Measurements from ENCODE around the gene KRTAP10-11.

The KRTAP10-11 gene

DNA sequence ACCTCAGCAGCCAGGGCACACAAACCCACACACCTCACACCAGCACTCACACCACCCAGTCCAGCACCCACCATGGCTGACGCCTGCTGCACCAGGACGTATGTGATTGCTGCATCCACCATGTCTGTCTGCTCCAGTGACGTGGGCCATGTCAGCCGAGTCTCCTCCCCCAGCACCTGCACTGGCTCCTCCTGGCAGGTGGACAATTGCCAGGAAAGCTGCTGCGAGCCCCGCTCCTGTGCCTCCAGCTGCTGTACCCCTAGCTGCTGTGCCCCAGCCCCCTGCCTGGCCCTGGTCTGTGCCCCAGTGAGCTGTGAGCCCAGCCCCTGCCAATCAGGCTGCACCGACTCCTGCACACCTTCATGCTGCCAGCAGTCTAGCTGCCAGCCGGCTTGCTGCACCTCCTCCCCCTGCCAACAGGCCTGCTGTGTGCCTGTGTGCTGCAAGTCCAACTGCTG is 34.2 kb upstream of the KRTAP10-11 start, which contains the start of gene KRTAP10-8:
KRTAP10-8 (plus strand) TSS at position 51 of the 458 bp plus-strand sequence; CDS start at position 73, 22 bp downstream.
- TF ChIP-seq GATA2 (IDR thresholded peaks at IDR 0.05; ENCODE audit: low read depth, low read length): no peak
- no peak for TF ChIP-seq GATA3 (IDR thresholded peaks at IDR 0.05; ENCODE audit: low read depth, low read length)

DNA sequence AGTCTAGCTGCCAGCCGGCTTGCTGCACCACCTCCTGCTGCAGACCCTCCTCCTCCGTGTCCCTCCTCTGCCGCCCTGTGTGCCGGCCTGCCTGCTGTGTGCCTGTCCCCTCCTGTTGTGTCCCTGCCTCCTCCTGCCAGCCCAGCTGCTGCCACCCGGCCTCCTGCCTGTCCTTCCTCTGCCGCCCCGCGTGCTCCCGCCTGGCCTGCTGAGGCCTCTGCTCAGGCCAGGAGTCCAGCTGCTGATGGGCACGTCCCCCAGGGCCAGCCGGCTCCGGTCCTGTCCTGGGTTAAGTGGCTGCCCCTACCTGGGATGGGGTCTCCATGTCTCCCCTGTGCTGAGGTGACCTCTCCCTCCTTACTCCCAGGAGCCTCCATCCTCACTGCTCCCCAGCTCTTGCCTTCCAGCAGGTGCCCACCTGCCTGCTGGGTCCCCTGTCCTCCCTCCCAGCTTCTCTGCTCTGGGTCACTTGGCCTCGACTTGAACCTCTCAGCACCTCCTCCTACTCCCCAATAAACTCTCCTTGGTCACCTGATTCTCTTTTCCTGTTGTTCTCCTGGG is 33.5 kb upstream of the KRTAP10-11 start:
- no peak for TF ChIP-seq GATA3 (IDR thresholded peaks at IDR 0.05; ENCODE audit: low read depth, low read length)
- TF ChIP-seq GATA2 (IDR thresholded peaks at IDR 0.05; ENCODE audit: low read depth, low read length): no peak

DNA sequence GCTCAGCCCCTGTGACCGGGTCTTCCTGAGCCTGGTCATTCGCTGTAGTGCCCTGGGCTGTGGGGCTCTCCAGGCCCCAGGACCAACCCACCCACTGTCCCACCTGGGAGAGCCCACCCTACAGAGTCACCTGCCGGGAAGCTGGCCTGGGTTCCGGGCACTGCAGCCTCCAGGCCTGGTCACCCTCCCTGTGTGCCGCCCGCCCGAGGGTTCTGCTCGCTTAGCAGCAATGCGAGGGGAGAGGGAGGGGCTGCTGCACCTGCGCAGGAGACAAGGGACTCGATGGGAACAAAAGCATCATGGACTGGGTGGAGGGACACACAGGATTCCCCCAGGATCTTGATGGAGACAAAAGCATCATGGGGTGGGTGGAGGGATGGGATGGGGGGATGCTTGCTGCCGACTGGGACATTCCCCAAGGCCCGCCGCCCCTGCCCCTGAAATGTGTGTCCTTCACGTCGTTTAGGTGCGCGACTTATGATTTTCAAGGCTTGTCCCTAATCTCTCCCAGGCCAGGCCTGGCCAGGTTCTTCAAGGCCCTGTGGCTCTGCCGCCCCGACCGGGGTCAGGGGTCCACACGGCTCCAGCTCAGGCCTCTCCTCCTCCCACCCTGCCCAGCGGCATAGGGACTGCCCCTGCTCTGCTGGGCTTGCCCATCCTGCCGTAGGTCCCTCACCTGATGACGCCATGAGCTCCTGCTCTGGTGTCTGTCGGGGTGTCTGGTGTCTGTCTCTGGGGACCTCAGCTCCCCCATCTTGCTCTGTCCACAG is 32.6 kb upstream of the KRTAP10-11 start:
- TF ChIP-seq GATA2 (IDR thresholded peaks at IDR 0.05; ENCODE audit: low read depth, low read length) (no peak), GATA3 (IDR thresholded peaks at IDR 0.05; ENCODE audit: low read depth, low read length) (no peak)

DNA sequence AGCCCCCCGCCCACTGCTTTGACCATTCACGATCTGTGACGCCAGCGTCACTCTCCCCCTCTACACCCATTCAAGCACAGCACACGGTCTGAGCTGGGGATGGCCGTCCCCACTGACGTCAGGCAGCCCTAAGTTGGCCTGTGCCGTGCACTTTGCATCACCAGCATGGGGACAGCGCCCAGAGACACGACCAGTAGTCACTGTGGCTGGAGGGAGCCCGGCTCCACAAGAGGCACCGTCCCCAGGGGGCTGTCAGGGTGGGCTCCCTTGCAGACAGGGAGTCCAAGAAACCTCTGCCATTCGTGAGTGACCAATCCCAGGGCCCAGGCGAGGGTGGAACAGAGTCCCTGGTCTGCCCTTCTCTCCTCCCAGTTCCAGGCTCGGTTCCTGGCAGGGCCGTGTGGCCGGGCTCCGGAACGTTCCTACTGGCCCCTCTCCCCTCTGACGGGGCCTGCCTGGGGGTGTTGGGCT is 32.0 kb upstream of the KRTAP10-11 start:
- no peak for TF ChIP-seq GATA3 (IDR thresholded peaks at IDR 0.05; ENCODE audit: low read depth, low read length)

DNA sequence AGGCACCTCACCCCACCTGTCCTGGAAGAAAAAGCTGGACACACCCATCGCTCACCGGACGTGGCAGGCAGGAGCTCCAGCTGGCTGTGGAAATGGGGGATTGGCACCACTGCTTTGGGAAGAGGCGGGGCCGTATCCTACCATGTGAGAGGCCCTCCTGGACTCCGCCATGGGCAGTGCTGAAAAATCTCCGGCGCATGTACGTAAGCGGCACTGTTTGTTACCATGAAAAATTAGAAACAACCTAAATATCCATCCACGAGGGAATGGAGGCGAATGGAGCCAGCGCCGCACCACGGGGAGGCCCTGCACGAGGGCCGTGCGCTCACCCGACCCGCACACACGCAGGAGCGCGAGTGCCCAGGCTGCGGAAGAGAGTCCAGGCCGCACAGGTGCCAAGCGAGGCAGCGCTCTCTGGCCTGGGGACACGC is 31.2 kb upstream of the KRTAP10-11 start:
- TF ChIP-seq GATA2 (IDR thresholded peaks at IDR 0.05; ENCODE audit: low read depth, low read length): no peak
- no peak for TF ChIP-seq GATA3 (IDR thresholded peaks at IDR 0.05; ENCODE audit: low read depth, low read length)

DNA sequence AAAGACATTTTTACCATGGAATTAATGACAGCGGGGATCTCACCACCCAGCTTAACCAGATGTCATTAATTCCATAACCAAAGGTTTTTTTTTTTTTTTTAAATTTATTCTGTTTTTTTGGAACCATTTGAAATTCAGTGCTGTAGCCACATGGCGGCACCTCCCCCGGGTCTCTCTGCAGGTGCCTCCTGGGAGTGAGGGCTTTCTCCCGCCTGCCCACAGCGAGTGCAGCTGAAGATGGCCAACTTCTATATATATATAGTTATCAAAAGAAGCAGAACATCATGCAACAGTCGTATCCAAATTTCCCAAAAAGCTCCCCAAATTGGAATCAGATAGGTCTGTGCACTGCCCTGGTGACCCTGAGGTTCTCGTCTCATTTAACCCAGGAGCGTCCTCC is 30.7 kb upstream of the KRTAP10-11 start:
- TF ChIP-seq GATA2 (IDR thresholded peaks at IDR 0.05; ENCODE audit: low read depth, low read length) (no peak), GATA3 (IDR thresholded peaks at IDR 0.05; ENCODE audit: low read depth, low read length) (no peak)

DNA sequence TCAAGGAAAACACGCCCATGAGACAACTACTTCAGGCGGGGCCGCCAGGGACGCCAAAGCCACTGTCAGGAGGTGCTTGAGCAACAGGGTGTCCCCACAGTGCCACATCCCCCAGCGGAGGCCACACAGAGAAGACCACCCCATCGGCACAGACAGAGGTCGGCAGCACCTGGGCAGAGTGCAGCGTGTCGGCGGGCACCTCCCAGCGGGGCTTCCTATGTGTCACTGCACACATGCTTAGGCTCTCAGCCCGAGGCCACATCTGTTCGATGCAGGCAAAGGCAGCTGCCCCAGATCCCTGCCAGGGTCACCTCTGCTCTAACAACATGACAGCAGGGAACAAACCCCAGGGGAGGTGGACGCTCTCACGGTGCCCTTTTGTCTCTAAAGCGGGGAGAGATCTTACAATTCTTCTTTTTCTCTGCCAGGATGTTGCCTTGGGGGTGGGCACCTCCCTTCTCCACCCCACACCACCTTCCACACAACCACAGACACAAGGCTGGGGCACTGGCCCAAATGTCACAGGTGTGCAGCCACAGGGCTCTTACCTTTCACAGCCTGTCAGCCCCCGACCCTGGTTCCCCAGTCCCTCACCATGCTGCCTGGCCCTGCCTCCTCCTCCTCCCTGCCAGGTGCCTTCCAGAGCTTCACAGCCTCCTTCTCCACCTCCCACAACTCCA is 30.2 kb upstream of the KRTAP10-11 start:
- TF ChIP-seq GATA2 (IDR thresholded peaks at IDR 0.05; ENCODE audit: low read depth, low read length) (no peak), GATA3 (IDR thresholded peaks at IDR 0.05; ENCODE audit: low read depth, low read length) (no peak)

DNA sequence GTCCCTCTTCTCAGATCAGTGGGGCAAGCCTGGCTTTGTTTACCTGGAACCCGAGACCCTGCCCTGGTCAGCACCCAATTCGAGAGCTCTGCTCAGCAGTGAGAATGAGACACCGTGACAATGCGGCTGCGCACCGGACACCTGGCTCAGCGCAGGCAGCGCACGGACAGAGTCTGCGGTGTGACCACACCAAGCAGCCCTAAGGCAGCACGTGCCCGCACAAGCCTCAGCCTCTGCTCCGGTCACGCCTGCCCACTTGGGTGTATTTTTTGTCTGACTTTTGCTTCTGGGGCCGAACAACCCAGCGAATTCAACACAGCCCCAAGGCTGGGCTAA is 29.7 kb upstream of the KRTAP10-11 start:
- TF ChIP-seq GATA2 (IDR thresholded peaks at IDR 0.05; ENCODE audit: low read depth, low read length) (no peak), GATA3 (IDR thresholded peaks at IDR 0.05; ENCODE audit: low read depth, low read length) (no peak)

DNA sequence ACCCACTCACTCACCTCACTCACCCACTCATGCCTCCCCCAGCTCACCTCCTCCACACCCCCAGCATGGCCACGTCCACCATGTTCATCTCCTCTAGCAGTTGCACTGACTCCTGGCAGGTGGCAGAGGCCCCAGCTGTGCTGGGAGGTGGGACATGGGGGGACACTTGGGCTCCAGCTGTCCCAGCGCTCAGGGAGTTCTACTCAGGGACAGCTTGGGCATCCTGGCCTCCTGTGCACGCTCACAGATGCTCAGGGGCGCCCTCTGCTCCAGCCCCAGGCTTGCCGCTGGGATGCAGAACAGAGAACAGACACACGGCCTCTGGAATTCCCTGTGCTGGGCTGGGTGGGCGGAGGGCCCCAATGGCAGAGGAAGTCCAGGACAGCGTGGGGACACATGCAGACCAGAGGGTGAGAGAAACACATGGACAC is 29.1 kb upstream of the KRTAP10-11 start:
- TF ChIP-seq GATA3 (IDR thresholded peaks at IDR 0.05; ENCODE audit: low read depth, low read length): no peak
- TF ChIP-seq GATA2 (IDR thresholded peaks at IDR 0.05; ENCODE audit: low read depth, low read length): no peak

DNA sequence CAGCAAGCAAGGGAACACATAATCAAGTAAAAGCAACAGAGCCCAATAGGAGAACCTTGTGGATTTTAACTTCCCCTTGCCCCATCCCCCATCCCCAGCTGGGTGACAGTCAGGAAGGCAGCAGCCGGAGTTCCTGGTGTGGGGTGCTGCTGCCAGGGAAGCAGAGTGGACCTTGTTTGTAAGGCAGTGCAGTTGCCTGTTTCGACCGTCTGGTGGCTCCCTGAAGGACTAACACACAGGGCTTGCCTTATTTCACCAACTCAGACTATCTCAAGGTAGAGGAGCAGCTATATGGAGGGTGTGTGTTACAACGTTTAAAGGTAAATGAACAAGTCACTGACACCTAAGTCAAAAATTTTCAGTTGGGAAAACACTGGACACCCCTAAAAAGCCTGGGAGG is 27.7 kb upstream of the KRTAP10-11 start:
- TF ChIP-seq GATA3 (IDR thresholded peaks at IDR 0.05; ENCODE audit: low read depth, low read length) (no peak), GATA2 (IDR thresholded peaks at IDR 0.05; ENCODE audit: low read depth, low read length) (no peak)

DNA sequence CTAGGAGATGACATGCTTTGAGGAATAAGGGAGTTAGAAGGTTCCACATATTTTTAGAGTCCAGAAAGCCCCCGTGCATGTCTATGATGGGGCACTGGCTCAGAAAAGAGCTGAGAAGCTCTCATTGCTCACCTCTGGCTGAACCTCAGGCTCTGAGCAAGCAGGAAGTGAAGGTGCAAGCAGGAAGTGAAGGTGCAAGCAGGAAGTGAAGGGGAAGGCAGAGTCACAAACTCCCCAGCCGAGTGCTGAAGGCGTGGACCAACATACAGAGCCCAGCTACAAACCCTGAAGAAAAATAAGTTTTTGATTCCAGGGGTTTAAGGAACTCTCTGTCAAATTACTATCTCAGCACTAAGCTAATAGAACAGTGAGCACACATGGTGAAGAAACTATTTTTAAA is 27.3 kb upstream of the KRTAP10-11 start:
- TF ChIP-seq GATA3 (IDR thresholded peaks at IDR 0.05; ENCODE audit: low read depth, low read length) (no peak), GATA2 (IDR thresholded peaks at IDR 0.05; ENCODE audit: low read depth, low read length) (no peak)

DNA sequence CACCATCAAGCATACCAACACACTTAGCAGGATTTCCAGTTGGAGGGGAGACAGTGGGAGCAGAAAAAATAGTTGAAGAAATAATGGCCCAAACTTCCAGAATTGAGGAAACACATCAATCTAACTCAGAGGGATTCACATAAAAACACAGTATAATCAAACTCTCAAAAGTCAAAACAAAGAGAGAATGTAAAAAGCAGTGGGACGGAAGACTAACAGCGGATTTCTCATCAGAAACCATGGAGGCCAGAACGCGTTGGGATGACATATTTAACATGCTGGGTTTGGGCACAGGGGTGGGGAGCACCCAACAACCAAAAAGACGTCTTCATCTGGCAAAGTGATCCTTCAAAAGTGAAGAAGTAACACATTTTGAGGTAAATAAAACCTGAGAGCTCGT is 26.3 kb upstream of the KRTAP10-11 start:
- TF ChIP-seq GATA3 (IDR thresholded peaks at IDR 0.05; ENCODE audit: low read depth, low read length): no peak
- TF ChIP-seq GATA2 (IDR thresholded peaks at IDR 0.05; ENCODE audit: low read depth, low read length): no peak

DNA sequence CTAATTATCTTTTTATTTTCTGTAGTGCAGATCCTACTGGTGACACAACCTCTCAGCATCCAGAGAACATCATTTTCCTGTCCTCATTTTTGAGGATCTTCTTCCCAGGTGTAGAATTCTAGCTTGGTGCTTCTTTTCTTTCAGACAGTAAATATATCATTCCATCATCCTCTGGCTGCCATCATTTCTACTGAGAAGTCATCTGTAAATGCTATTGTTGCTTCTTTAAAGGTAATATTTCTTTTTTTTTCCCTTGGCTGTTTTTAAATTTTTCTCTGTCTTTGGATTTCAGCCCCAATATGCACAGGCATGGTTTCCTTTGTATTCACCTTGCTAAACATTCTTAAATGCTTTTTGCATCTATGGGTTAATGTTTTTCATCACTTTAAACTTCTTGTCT is 22.6 kb upstream of the KRTAP10-11 start:
- TF ChIP-seq GATA3 (IDR thresholded peaks at IDR 0.05; ENCODE audit: low read depth, low read length): no peak
- no peak for TF ChIP-seq GATA2 (IDR thresholded peaks at IDR 0.05; ENCODE audit: low read depth, low read length)

DNA sequence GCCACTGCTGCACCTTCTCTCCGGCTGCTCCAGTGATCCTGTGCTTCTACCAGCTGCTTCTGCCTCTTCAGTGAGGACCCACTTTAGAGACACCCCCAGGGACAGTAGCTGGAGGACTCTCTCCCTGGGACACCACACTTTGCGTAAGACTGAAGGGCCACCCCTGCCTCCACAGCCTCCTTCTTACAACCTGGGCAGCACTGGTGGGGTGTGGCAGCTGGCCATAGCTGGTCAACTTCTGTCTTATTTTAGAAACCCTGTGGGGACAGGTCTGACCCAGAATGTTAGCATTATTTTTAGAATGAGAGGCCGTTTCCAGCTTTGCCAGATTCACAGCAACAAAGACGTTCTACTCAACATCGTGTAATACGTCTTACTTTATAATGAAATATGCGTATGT is 20.5 kb upstream of the KRTAP10-11 start:
- TF ChIP-seq GATA2 (IDR thresholded peaks at IDR 0.05; ENCODE audit: low read depth, low read length) (no peak), GATA3 (IDR thresholded peaks at IDR 0.05; ENCODE audit: low read depth, low read length) (no peak)

DNA sequence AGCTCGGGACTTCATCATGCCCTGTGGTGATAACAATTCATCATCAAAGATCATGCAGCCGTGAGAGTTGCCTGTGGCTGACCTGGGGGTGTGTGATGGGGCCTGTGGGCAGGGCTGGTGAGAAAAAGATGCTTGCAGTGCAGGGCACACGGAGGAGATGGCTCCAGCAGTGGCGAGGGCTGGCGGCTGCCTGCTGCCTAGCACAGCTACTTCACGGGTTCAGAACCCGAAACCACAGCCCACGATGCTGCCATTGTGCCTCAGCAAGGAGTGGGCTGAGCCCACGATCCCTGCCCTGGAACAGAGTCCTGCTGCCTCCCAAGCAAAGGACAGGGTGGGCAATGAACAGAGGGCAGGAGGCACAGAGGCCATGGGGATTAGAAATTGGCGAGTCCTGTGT is 20.0 kb upstream of the KRTAP10-11 start:
- no peak for TF ChIP-seq GATA2 (IDR thresholded peaks at IDR 0.05; ENCODE audit: low read depth, low read length)
- TF ChIP-seq GATA3 (IDR thresholded peaks at IDR 0.05; ENCODE audit: low read depth, low read length): no peak

Measured in SH-SY5Y (cell line).